ENCODE measurements around the gene VSTM4. TPM values are rescaled to one million over a fixed set of nuclear protein-coding genes. Genes with fewer than 3 reads are reported as not detected.

The VSTM4 gene
- total RNA-seq, 1 experiment from 2014 or later = 0.72 TPM

DNA sequence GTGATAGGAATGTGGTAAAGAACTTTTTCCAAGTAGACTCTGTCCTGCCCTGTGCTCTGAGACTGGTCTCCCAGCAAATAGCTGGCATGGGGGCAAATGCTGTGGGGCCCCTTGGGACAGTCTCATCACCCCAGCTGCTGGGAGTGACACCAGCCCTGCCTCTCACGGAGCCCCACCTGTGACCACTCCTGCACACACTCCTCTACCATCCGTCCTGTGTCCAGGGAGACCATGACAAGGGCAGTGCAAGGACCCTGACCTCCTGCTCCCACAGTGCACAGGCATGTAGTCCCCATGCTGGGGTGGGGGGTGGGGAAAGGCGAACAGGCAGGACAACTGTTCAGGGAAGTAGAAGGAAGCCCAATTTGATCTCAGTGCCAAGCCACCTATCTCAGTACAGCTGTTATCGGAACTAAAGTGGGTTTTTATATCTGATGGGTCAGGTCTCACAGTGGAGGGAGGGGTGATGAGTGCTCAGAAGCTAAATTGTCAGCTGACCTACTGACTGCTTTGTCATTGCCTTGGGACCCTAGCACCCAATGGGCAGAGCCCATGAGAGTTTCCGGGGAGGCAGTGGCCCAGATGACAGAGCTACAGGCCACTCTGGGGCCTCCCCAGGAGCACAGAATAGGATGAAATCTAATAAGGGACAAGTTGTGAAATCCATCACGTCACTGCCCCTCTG is 24.5 kb downstream of the VSTM4 start (continued):
- TF ChIP-seq, protein P1, sequence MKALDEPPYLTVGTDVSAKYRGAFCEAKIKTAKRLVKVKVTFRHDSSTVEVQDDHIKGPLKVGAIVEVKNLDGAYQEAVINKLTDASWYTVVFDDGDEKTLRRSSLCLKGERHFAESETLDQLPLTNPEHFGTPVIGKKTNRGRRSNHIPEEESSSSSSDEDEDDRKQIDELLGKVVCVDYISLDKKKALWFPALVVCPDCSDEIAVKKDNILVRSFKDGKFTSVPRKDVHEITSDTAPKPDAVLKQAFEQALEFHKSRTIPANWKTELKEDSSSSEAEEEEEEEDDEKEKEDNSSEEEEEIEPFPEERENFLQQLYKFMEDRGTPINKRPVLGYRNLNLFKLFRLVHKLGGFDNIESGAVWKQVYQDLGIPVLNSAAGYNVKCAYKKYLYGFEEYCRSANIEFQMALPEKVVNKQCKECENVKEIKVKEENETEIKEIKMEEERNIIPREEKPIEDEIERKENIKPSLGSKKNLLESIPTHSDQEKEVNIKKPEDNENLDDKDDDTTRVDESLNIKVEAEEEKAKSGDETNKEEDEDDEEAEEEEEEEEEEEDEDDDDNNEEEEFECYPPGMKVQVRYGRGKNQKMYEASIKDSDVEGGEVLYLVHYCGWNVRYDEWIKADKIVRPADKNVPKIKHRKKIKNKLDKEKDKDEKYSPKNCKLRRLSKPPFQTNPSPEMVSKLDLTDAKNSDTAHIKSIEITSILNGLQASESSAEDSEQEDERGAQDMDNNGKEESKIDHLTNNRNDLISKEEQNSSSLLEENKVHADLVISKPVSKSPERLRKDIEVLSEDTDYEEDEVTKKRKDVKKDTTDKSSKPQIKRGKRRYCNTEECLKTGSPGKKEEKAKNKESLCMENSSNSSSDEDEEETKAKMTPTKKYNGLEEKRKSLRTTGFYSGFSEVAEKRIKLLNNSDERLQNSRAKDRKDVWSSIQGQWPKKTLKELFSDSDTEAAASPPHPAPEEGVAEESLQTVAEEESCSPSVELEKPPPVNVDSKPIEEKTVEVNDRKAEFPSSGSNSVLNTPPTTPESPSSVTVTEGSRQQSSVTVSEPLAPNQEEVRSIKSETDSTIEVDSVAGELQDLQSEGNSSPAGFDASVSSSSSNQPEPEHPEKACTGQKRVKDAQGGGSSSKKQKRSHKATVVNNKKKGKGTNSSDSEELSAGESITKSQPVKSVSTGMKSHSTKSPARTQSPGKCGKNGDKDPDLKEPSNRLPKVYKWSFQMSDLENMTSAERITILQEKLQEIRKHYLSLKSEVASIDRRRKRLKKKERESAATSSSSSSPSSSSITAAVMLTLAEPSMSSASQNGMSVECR (CRISPR knock-in tag; IDR thresholded peaks at IDR 0.05; ENCODE audit: borderline replicate concordance) = no peak
- TF ChIP-seq, protein P2, sequence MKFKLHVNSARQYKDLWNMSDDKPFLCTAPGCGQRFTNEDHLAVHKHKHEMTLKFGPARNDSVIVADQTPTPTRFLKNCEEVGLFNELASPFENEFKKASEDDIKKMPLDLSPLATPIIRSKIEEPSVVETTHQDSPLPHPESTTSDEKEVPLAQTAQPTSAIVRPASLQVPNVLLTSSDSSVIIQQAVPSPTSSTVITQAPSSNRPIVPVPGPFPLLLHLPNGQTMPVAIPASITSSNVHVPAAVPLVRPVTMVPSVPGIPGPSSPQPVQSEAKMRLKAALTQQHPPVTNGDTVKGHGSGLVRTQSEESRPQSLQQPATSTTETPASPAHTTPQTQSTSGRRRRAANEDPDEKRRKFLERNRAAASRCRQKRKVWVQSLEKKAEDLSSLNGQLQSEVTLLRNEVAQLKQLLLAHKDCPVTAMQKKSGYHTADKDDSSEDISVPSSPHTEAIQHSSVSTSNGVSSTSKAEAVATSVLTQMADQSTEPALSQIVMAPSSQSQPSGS (CRISPR knock-in tag; IDR thresholded peaks at IDR 0.05; ENCODE audit: borderline replicate concordance, low read depth) = no peak
- TF ChIP-seq, protein P3, sequence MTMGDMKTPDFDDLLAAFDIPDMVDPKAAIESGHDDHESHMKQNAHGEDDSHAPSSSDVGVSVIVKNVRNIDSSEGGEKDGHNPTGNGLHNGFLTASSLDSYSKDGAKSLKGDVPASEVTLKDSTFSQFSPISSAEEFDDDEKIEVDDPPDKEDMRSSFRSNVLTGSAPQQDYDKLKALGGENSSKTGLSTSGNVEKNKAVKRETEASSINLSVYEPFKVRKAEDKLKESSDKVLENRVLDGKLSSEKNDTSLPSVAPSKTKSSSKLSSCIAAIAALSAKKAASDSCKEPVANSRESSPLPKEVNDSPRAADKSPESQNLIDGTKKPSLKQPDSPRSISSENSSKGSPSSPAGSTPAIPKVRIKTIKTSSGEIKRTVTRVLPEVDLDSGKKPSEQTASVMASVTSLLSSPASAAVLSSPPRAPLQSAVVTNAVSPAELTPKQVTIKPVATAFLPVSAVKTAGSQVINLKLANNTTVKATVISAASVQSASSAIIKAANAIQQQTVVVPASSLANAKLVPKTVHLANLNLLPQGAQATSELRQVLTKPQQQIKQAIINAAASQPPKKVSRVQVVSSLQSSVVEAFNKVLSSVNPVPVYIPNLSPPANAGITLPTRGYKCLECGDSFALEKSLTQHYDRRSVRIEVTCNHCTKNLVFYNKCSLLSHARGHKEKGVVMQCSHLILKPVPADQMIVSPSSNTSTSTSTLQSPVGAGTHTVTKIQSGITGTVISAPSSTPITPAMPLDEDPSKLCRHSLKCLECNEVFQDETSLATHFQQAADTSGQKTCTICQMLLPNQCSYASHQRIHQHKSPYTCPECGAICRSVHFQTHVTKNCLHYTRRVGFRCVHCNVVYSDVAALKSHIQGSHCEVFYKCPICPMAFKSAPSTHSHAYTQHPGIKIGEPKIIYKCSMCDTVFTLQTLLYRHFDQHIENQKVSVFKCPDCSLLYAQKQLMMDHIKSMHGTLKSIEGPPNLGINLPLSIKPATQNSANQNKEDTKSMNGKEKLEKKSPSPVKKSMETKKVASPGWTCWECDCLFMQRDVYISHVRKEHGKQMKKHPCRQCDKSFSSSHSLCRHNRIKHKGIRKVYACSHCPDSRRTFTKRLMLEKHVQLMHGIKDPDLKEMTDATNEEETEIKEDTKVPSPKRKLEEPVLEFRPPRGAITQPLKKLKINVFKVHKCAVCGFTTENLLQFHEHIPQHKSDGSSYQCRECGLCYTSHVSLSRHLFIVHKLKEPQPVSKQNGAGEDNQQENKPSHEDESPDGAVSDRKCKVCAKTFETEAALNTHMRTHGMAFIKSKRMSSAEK (CRISPR knock-in tag; IDR thresholded peaks at IDR 0.05; ENCODE audit: borderline replicate concordance) = no peak
- no peak for TF ChIP-seq ZNF263 (CRISPR knock-in tag; IDR thresholded peaks at IDR 0.05; ENCODE audit: low read depth)
- no peak for TF ChIP-seq TCF7 (CRISPR knock-in tag; IDR thresholded peaks at IDR 0.05; ENCODE audit: low read depth)
- no peak for TF ChIP-seq ZNF232 (CRISPR knock-in tag; IDR thresholded peaks at IDR 0.05)
- TF ChIP-seq CREB1 (CRISPR knock-in tag; IDR thresholded peaks at IDR 0.05) = no peak
- no peak for TF ChIP-seq IRF2 (CRISPR knock-in tag; IDR thresholded peaks at IDR 0.05; ENCODE audit: borderline replicate concordance, low read depth)
- no peak for TF ChIP-seq GTF2I (CRISPR knock-in tag; conservative IDR thresholded peaks at IDR 0.05)
- TF ChIP-seq, protein P4, sequence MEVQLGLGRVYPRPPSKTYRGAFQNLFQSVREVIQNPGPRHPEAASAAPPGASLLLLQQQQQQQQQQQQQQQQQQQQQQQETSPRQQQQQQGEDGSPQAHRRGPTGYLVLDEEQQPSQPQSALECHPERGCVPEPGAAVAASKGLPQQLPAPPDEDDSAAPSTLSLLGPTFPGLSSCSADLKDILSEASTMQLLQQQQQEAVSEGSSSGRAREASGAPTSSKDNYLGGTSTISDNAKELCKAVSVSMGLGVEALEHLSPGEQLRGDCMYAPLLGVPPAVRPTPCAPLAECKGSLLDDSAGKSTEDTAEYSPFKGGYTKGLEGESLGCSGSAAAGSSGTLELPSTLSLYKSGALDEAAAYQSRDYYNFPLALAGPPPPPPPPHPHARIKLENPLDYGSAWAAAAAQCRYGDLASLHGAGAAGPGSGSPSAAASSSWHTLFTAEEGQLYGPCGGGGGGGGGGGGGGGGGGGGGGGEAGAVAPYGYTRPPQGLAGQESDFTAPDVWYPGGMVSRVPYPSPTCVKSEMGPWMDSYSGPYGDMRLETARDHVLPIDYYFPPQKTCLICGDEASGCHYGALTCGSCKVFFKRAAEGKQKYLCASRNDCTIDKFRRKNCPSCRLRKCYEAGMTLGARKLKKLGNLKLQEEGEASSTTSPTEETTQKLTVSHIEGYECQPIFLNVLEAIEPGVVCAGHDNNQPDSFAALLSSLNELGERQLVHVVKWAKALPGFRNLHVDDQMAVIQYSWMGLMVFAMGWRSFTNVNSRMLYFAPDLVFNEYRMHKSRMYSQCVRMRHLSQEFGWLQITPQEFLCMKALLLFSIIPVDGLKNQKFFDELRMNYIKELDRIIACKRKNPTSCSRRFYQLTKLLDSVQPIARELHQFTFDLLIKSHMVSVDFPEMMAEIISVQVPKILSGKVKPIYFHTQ (CRISPR knock-in tag; IDR thresholded peaks at IDR 0.05) = no peak

DNA sequence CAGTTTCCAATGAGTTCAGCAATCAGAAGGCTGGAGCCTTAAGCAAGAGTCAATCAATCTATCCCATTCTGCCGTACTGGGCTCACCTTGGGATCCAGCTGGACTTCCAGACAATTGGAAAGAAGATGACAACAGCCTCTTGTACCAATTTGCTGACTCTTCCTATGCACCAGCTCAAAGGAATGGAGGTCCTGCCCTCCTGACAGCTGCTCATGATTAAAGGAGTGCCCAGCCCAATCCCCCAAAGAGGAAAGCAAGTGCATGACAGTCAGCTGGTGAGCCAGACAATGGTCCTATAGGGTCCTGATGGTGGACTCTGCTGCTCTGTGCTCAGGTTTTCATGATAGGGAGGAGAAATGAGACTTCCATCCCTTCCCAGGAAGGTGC is 25.1 kb downstream of the VSTM4 start:
- H3K36me3 Mint-ChIP-seq = peaks cover 13% of the 10 kb centered on the region
- H3K9me3 Mint-ChIP-seq = peaks cover 20% of the 10 kb centered on the region
- H3K27me3 Mint-ChIP-seq (ENCODE audit: low read depth) = no peaks in the 10 kb centered on the region
- peaks cover 7% of the 10 kb centered on the region for H3K4me1 Mint-ChIP-seq
- TF ChIP-seq, protein P5, sequence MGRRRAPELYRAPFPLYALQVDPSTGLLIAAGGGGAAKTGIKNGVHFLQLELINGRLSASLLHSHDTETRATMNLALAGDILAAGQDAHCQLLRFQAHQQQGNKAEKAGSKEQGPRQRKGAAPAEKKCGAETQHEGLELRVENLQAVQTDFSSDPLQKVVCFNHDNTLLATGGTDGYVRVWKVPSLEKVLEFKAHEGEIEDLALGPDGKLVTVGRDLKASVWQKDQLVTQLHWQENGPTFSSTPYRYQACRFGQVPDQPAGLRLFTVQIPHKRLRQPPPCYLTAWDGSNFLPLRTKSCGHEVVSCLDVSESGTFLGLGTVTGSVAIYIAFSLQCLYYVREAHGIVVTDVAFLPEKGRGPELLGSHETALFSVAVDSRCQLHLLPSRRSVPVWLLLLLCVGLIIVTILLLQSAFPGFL (CRISPR knock-in tag; IDR thresholded peaks at IDR 0.05; ENCODE audit: borderline replicate concordance) = no peak
- TF ChIP-seq, protein P6, sequence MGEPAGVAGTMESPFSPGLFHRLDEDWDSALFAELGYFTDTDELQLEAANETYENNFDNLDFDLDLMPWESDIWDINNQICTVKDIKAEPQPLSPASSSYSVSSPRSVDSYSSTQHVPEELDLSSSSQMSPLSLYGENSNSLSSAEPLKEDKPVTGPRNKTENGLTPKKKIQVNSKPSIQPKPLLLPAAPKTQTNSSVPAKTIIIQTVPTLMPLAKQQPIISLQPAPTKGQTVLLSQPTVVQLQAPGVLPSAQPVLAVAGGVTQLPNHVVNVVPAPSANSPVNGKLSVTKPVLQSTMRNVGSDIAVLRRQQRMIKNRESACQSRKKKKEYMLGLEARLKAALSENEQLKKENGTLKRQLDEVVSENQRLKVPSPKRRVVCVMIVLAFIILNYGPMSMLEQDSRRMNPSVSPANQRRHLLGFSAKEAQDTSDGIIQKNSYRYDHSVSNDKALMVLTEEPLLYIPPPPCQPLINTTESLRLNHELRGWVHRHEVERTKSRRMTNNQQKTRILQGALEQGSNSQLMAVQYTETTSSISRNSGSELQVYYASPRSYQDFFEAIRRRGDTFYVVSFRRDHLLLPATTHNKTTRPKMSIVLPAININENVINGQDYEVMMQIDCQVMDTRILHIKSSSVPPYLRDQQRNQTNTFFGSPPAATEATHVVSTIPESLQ (CRISPR knock-in tag; IDR thresholded peaks at IDR 0.05) = no peak
- TF ChIP-seq, protein P7, sequence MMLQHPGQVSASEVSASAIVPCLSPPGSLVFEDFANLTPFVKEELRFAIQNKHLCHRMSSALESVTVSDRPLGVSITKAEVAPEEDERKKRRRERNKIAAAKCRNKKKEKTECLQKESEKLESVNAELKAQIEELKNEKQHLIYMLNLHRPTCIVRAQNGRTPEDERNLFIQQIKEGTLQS (CRISPR knock-in tag; conservative IDR thresholded peaks at IDR 0.05) = no peak
- DNase-seq (ENCODE audit: low spot score) (no peak), ATAC-seq (no peak)
- no peak overlapping the region for H3K4me3 Mint-ChIP-seq
- ChIA-PET CTCF (interaction anchor here (0.8 kb wide), 1 partner anchor 8 kb away, joined by 4 read pairs; no protein-coding TSS in a partner anchor), POLR2A (no interaction called here)
- no peak overlapping the region for H3K27ac Mint-ChIP-seq

Data from WTC11 (cell line).